NCI-H1436 treated with DMSO at 0.1 percent for 48 hours (cell line): ENCODE measurements around the gene KRT1.
"Not testable (repeated sequence)": the region's sequence is repeated elsewhere in the genome, so short reads cannot be mapped to it uniquely, and the experiment has no call there.

Experiments used
- DNase-seq: peaks from one replicate; lab custom pipeline; 2025; lab: John Stamatoyannopoulos, UW

KRT1 gene

DNA sequence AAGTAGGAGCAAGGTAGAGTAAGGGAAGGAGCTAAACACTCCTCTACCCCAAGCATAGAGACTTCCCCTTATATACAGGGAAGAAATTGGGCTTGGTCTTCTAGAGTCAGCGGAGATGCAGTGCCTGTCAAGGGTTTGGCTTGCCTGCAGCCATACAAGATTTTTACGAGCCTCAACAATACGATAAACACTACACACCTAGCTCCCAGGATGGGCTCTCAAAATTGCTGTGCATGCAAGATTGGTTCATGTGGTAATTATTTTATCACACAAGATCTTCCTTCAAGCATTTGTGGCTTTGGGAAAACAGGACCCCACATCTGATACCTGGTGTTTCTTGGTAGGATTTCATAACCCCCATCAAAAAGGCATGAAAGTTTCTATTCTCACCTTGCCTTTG, at the start of gene KRT1:
KRT1 (minus strand) TSS at position 45 of the 400 bp plus-strand sequence. CDS start 59 bp downstream, outside the sequence.
- no peak for DNase-seq

DNA sequence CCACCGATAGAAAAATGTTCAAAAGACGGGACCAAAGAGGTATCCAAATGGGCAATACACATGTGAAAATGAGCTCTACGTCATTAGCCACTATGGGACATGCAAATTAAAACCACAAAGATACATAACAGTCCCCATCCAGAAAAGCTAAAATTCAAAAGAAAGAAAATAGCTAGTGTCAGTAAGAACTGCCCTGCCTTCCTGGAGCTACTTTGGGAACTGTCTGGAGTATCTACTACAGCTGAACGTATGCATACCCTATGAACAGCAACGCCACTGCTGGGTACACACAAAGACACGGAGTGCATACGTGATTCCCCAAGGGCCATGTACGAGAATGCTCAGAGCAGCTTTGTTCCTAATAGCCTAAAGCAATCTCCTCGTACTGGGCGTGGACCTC, 48.9 kb upstream of the KRT1 start:
- no peak for DNase-seq

DNA sequence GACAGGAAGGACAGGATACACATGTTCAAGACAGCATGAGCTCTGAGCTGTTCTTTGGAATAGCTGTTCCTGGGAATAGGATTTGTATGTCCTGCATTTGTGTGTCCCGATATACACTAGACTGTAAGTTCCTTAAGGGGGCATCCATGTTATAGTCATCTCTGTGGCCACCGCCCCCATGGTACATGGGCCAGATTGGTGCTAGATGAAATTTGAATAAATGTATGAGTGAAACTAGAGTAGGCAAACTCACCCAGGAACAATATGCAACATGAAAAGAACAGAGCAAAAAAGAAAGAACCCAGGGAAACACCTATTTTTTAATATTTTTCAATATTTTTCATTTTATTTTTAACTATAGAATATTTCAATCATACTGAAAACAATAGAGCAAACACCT, 48.2 kb upstream of the KRT1 start:
- DNase-seq: no peak

GRCh38 chr12:52727037-52727436, 46.8 kb upstream of the KRT1 start:
- DNase-seq: no peak

DNA sequence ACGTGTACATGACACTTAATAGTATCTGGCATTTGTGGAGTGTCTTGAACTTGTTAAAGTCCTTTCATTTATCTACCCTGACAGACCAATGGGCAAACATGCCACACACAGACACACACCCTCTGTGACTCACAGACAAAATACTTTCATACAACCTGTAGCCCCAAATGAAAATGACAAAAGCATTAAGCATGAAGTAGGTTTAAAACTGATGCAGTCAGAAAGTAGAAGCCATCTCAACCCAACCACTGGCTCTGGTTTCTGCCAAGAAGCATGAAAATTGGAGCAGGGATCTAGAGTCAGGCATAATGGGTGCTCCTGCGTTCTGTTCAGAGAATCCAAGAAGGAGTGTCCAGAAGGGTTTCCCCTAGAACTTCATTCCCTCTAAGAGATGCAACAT, 46.2 kb upstream of the KRT1 start:
- no peak for DNase-seq

- DNase-seq: no peak
Measured at GRCh38 chr12:52724384-52724783, 44.2 kb upstream of the KRT1 start.

- no peak for DNase-seq
Measured at GRCh38 chr12:52722680-52723079, 42.5 kb upstream of the KRT1 start.

- no peak for DNase-seq
Measured at GRCh38 chr12:52721838-52722470, 41.7 kb upstream of the KRT1 start.

- no peak for DNase-seq
Measured at GRCh38 chr12:52720365-52720886, 40.2 kb upstream of the KRT1 start.

GRCh38 chr12:52716061-52716460, 35.9 kb upstream of the KRT1 start:
- no peak for DNase-seq

DNA sequence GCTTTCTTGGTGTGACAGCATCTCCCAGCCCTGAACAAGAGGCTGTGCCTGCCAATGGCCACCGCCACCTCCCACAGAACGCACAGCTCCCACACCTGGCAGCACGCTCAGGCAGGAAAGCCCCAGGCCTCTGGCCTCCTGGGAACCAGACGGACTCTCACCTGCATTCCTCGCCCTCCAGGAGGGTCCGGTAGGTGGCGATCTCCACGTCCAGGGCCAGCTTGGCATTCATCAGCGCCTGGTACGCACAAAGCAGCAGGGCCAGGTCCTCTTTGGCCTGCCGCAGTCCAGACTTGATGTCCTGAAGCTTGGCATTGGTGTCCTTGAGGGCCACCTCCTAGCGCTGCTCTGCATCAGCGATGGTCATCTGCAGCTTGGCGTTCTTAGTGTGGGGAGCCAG, 35.2 kb upstream of the KRT1 start:
- no peak for DNase-seq

GRCh38 chr12:52714887-52715281, 34.7 kb upstream of the KRT1 start:
- DNase-seq: no peak

GRCh38 chr12:52713960-52714886, 34.0 kb upstream of the KRT1 start:
- no peak for DNase-seq

DNA sequence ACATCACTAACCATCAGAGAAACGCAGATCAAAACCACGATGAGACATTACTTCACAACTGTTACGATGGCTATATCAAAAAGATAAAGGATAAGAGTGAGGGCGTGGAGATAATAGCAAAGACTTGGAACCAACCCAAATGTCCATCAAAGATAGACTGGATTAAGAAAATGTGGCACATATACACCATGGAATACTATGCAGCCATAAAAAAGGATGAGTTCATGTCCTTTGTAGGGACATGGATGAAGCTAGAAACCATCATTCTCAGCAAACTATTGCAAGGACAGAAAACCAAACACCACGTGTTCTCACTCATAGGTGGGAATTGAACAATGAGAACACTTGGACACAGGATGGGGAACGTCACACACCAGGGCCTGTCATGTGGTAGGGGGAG, 31.9 kb upstream of the KRT1 start:
- DNase-seq: not testable (repeated sequence)

DNA sequence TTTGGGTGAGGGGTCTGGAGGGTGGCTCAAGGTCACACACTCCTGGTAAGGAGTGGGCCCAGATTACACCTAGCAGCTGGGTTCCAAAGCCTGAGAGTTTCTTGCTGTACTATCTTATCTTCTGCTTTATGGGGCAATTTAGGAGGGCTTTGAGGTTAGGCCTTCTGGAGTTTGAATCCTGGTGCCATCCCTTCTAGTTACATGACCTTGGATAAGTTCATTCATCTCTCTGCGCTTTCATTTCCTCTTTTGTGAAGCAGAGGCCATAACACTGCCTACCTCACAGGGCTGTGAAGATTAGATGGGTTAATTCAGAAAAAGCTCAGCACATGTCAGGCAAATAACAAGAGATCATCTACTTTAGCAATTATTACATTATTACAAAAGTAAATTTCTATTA, 30.5 kb upstream of the KRT1 start:
- no peak for DNase-seq

- no peak for DNase-seq
Measured at GRCh38 chr12:52708010-52708409, 27.8 kb upstream of the KRT1 start.

GRCh38 chr12:52704464-52704863, 24.3 kb upstream of the KRT1 start:
- DNase-seq: no peak

GRCh38 chr12:52703878-52704277, 23.7 kb upstream of the KRT1 start:
- no peak for DNase-seq

- no peak for DNase-seq
Measured at GRCh38 chr12:52703424-52703823, 23.2 kb upstream of the KRT1 start, which contains the start of gene KRT77. KRT77 (minus strand) TSS chr12:52703524; CDS start chr12:52703434, 90 bp downstream.

GRCh38 chr12:52702338-52702737, 22.1 kb upstream of the KRT1 start:
- DNase-seq: no peak

- DNase-seq: no peak
Measured at GRCh38 chr12:52701281-52701680, 21.1 kb upstream of the KRT1 start.

DNA sequence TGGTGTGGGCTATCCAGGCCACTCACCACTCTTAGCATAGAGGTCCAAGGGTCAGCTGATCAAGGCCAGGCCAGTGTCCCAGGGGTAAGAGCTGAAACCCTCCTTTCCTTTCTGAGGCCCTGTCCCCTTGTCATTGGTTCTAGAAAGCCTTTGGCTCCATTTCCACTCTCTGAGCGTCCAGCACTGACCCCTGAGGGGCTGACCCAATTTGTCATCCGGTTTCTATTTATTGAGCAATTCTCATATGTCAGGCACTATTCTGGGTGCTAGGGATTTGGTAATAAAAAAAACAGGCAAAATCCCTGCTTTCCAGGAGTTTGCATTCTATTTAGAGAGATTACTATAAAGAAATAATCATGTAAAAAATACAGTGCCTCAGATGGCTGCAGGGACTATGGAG, 19.8 kb upstream of the KRT1 start:
- no peak for DNase-seq

DNA sequence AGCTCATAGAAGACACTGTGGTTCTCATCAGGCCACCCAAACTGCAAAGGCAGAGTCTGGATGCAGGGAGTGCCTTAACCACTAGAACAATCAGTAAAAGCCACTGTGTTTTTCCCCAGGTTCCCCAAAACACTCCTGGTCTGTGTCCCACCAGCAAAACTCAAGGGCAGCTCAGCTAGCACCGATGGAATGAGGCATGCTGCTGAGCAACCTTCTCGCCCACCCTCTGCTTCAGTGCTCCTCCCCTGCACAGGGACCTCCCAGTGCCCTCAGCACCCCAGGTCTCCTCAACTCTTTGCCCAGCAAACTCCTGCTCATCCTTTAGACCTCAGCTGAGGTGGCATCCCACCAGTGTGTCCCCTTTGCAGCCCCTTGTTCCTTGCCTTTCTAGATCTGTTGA, 19.2 kb upstream of the KRT1 start:
- DNase-seq: no peak
